Right lobe of liver (tissue), 4 donors: ENCODE measurements around the gene SPON1.

Experiments
- POLR2A ChIP-seq: fragments of 450-650 bp; IDR thresholded peaks from one replicate; pipeline ENCODE4 v1.6.1; 2017; ENCODE audit warnings: antibody characterized with exemption, mild to moderate bottlenecking
- TF ChIP-seq, protein P1 (sequence below), 4 donors: fragments of 200-600 bp in 3 of 4; fragments of 450-650 bp in 1 of 4; IDR thresholded peaks; one replicate each; pipeline versions ENCODE4 v1.5.1 to v1.8.0; 2016 to 2022; ENCODE audit warnings: antibody characterized with exemption in 4 of 4, mild to moderate bottlenecking in 2 of 4
- donor health status: DM: no; HTN: no; CAD: no.
- donor health status: DM: no; HTN: no; CAD: no.
- donor health status: DM: no; HTN: yes; CAD: no.

DNA sequence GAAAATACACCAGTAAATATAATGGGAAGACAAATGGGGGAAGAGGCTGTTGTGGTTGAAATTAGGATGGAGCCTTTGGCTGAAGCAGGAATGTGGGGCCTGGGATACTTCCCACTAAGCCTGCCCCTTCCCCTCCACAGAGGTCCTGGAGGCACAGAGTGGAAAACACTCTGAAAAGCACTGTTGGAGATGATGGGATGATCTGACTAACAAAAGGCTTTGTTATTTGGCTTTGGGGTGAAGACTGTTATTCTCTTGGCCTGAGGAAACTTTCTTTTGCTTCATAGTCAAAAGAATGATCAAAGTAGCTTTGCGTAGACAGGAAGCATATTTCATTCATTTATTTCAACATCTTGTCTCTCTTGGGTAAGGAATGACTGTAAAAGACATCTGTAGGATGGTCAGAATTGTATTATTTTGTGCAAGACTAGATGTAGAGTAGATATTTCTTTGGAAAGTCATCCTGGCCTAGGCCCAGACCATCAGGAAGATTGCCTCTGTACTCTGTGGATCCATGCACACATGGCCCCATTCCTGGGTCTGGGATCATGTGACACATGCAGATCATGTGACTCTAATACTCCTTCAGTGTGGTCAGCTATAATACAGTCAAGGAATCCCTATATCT is 111.4 kb downstream of the SPON1 start:
- TF ChIP-seq, protein P1, sequence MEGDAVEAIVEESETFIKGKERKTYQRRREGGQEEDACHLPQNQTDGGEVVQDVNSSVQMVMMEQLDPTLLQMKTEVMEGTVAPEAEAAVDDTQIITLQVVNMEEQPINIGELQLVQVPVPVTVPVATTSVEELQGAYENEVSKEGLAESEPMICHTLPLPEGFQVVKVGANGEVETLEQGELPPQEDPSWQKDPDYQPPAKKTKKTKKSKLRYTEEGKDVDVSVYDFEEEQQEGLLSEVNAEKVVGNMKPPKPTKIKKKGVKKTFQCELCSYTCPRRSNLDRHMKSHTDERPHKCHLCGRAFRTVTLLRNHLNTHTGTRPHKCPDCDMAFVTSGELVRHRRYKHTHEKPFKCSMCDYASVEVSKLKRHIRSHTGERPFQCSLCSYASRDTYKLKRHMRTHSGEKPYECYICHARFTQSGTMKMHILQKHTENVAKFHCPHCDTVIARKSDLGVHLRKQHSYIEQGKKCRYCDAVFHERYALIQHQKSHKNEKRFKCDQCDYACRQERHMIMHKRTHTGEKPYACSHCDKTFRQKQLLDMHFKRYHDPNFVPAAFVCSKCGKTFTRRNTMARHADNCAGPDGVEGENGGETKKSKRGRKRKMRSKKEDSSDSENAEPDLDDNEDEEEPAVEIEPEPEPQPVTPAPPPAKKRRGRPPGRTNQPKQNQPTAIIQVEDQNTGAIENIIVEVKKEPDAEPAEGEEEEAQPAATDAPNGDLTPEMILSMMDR (IDR thresholded peaks at IDR 0.05), result no peak
- no peak for TF ChIP-seq POLR2A
